ENCODE results near the gene FGF18. TPM values are rescaled to one million over a fixed set of nuclear protein-coding genes. Genes with fewer than 3 reads are reported as not detected.

The FGF18 gene
- total and polyA plus RNA-seq, 10 of the 15 experiments (the other 5 are each of a cell fraction or from before 2014, with no cell fraction given), result 0.03 to 0.10 (median 0.06) TPM; not detected in 5

GRCh38 chr5:171428168-171428696 is 8.8 kb downstream of the FGF18 start:
- no peak for DNase-seq (ENCODE audit: low read depth, low spot score)
- WGBS (ENCODE audit: insufficient coverage, insufficient replicate concordance, low lambda C conversion rate, missing lambda C conversion rate), result 64% methylated on average over 9 of the region's 9 CpGs
- in situ Hi-C loops (cut with MboI), result no loop called here
- Histone ChIP-seq H3K4me2 (ENCODE audit: control insufficient read depth, insufficient read depth) (no peak overlapping the region), H3K4me3 (no peak overlapping the region), H3K27ac (ENCODE audit: control insufficient read depth, insufficient read depth) (no peak overlapping the region), H2AFZ (ENCODE audit: control insufficient read depth, low read depth, low read length) (no peak overlapping the region), H3K36me3 (ENCODE audit: control insufficient read depth in 2 of 2, insufficient read depth in 2 of 2, low read length in 1 of 2) (no peaks in the 10 kb centered on the region), H3K9me3 (replicated peaks; ENCODE audit: control insufficient read depth, insufficient read depth, low read length) (no peaks in the 10 kb centered on the region), H3K9ac (ENCODE audit: control insufficient read depth, insufficient read depth, low read length) (no peak overlapping the region), H4K20me1 (ENCODE audit: control insufficient read depth, insufficient read depth) (no peaks in the 10 kb centered on the region), H3K4me1 (ENCODE audit: control insufficient read depth, insufficient read depth, low read length) (no peaks in the 10 kb centered on the region), H3K27me3 (replicated peaks in 1 of 2; ENCODE audit: control insufficient read depth in 2 of 2, insufficient read depth in 2 of 2, low read length in 1 of 2) (no peaks in the 10 kb centered on the region), H3K79me2 (ENCODE audit: control insufficient read depth, insufficient read depth, low read length) (no peaks in the 10 kb centered on the region)
- BruUV-seq (replicated peaks), result no TSS peak
- ChIA-PET SMC1A (ENCODE audit: uncharacterized antibody, unreplicated experiment) (interaction anchor here (1.3 kb wide), 1 partner anchor 10 kb away, joined by 3 read pairs; no protein-coding TSS in a partner anchor), RAD21 (ENCODE audit: unreplicated experiment) (no interaction called here), CTCF (no interaction called here), POLR2A (no interaction called here)
- FAIRE-seq, result no peak
- no peak for ATAC-seq
- intact Hi-C loops (cut with micrococcal nuclease; ENCODE audit: unreplicated experiment), result loop anchor here (10.0 kb wide), 1 partner anchor 177 kb away; no protein-coding TSS in a partner anchor
- TF ChIP-seq GATAD2B (conservative IDR thresholded peaks at IDR 0.05; ENCODE audit: low read depth) (no peak), E4F1 (IDR thresholded peaks at IDR 0.05; ENCODE audit: borderline replicate concordance, partially characterized antibody) (no peak), MLLT1 (IDR thresholded peaks at IDR 0.05) (no peak), ZNF384 (IDR thresholded peaks at IDR 0.05; ENCODE audit: borderline replicate concordance, low read depth, low read length) (no peak), MEF2B (IDR thresholded peaks at IDR 0.05; ENCODE audit: partially characterized antibody, poor library complexity, severe bottlenecking) (no peak), IRF3 (IDR thresholded peaks at IDR 0.05) (no peak), CEBPB (IDR thresholded peaks at IDR 0.05; ENCODE audit: borderline replicate concordance in 1 of 2, low read depth in 2 of 2, low read length in 2 of 2) (no peak), PBX3 (IDR thresholded peaks at IDR 0.05; ENCODE audit: insufficient replicate concordance, low read depth, low read length) (no peak), KLF5 (IDR thresholded peaks at IDR 0.05; ENCODE audit: partially characterized antibody) (no peak), USF1 (IDR thresholded peaks at IDR 0.05; ENCODE audit: borderline replicate concordance, extremely low read length, insufficient read depth, low read depth, low read length) (no peak), BCLAF1 (IDR thresholded peaks at IDR 0.05) (no peak), RUNX3 (IDR thresholded peaks at IDR 0.05; ENCODE audit: low read length) (no peak)
